Rectal smooth muscle tissue (tissue), 1 donor: ENCODE measurements around the gene HGFAC.

Experiments used
- H3K27ac ChIP-seq: one replicate; pipeline ENCODE4 v1.7.0; 2013; ENCODE audit warnings: low read depth, low read length, inconsistent platforms
- H3K27me3 ChIP-seq: one replicate; pipeline ENCODE4 v1.7.0; 2013; ENCODE audit warnings: low read length; ENCODE audit not compliant: control insufficient read depth, insufficient read depth
- H3K36me3 ChIP-seq: one replicate; pipeline ENCODE4 v1.7.0; 2013; ENCODE audit warnings: low read length; ENCODE audit not compliant: control insufficient read depth, insufficient read depth
- H3K4me1 ChIP-seq: one replicate; pipeline ENCODE4 v1.7.0; 2013; ENCODE audit warnings: low read length; ENCODE audit not compliant: control insufficient read depth, insufficient read depth
- H3K4me3 ChIP-seq: one replicate; pipeline ENCODE4 v1.7.0; 2013; ENCODE audit warnings: low read length
- H3K9ac ChIP-seq: one replicate; pipeline ENCODE4 v1.7.0; 2013; ENCODE audit warnings: low read length

Gene HGFAC

GRCh38 chr4:3464911-3465697, 23.3 kb downstream of the HGFAC start:
- no peak overlapping the region for H3K27ac ChIP-seq
- H3K4me1 ChIP-seq: no peaks in the 10 kb centered on the region
- H3K36me3 ChIP-seq: no peaks in the 10 kb centered on the region
- no peak overlapping the region for H3K4me3 ChIP-seq
- H3K27me3 ChIP-seq: peaks cover 13% of the 10 kb centered on the region
- no peak overlapping the region for H3K9ac ChIP-seq

- H3K36me3 ChIP-seq: no peaks in the 10 kb centered on the region
- no peak overlapping the region for H3K4me3 ChIP-seq
- H3K27ac ChIP-seq: no peak overlapping the region
- H3K27me3 ChIP-seq: peaks cover 16% of the 10 kb centered on the region
- H3K4me1 ChIP-seq: no peaks in the 10 kb centered on the region
- H3K9ac ChIP-seq: no peak overlapping the region
Observed at GRCh38 chr4:3465698-3466671, 24.2 kb downstream of the HGFAC start.

- H3K27me3 ChIP-seq: peaks cover 16% of the 10 kb centered on the region
- H3K36me3 ChIP-seq: no peaks in the 10 kb centered on the region
- no peak overlapping the region for H3K27ac ChIP-seq
- no peak overlapping the region for H3K9ac ChIP-seq
- no peaks in the 10 kb centered on the region for H3K4me1 ChIP-seq
- H3K4me3 ChIP-seq: no peak overlapping the region
Observed at GRCh38 chr4:3466691-3467600, 25.2 kb downstream of the HGFAC start.

- Histone ChIP-seq H3K9ac (no peak overlapping the region), H3K27me3 (peaks cover 13% of the 10 kb centered on the region), H3K4me1 (no peaks in the 10 kb centered on the region), H3K4me3 (no peak overlapping the region), H3K36me3 (no peaks in the 10 kb centered on the region), H3K27ac (no peak overlapping the region)
Observed at GRCh38 chr4:3467601-3468031, 25.8 kb downstream of the HGFAC start.

- Histone ChIP-seq H3K4me1 (no peaks in the 10 kb centered on the region), H3K9ac (no peak overlapping the region), H3K27ac (no peak overlapping the region), H3K4me3 (no peak overlapping the region), H3K27me3 (peaks cover 11% of the 10 kb centered on the region), H3K36me3 (no peaks in the 10 kb centered on the region)
Observed at GRCh38 chr4:3468154-3468553, 26.4 kb downstream of the HGFAC start.

- no peaks in the 10 kb centered on the region for H3K36me3 ChIP-seq
- H3K4me3 ChIP-seq: no peak overlapping the region
- H3K9ac ChIP-seq: no peak overlapping the region
- peaks cover 10% of the 10 kb centered on the region for H3K27me3 ChIP-seq
- H3K27ac ChIP-seq: no peak overlapping the region
- H3K4me1 ChIP-seq: no peaks in the 10 kb centered on the region
Observed at GRCh38 chr4:3468804-3469203, 27.0 kb downstream of the HGFAC start.

- Histone ChIP-seq H3K27me3 (peaks cover 6% of the 10 kb centered on the region), H3K36me3 (no peaks in the 10 kb centered on the region), H3K4me3 (no peak overlapping the region), H3K9ac (no peak overlapping the region), H3K27ac (no peak overlapping the region), H3K4me1 (no peaks in the 10 kb centered on the region)
Observed at GRCh38 chr4:3469386-3470243, 27.8 kb downstream of the HGFAC start.

- Histone ChIP-seq H3K4me1 (no peaks in the 10 kb centered on the region), H3K36me3 (no peaks in the 10 kb centered on the region), H3K9ac (no peak overlapping the region), H3K4me3 (no peak overlapping the region), H3K27ac (no peak overlapping the region), H3K27me3 (peaks cover 6% of the 10 kb centered on the region)
Observed at GRCh38 chr4:3470244-3471097, 28.7 kb downstream of the HGFAC start.

GRCh38 chr4:3471098-3471760, 29.5 kb downstream of the HGFAC start:
- H3K27me3 ChIP-seq: peaks cover 6% of the 10 kb centered on the region
- H3K4me1 ChIP-seq: no peaks in the 10 kb centered on the region

GRCh38 chr4:3471886-3472285, 30.1 kb downstream of the HGFAC start:
- Histone ChIP-seq H3K36me3 (no peaks in the 10 kb centered on the region), H3K27me3 (peaks cover 6% of the 10 kb centered on the region), H3K9ac (no peak overlapping the region), H3K4me1 (no peaks in the 10 kb centered on the region), H3K27ac (no peak overlapping the region), H3K4me3 (no peak overlapping the region)

More at GRCh38 chr4:3471098-3471760, 29.5 kb downstream of the HGFAC start:
- Histone ChIP-seq H3K27ac (no peak overlapping the region), H3K36me3 (no peaks in the 10 kb centered on the region), H3K4me3 (no peak overlapping the region), H3K9ac (no peak overlapping the region)
